Cortex of kidney (tissue), 1 donor: ENCODE data around the gene GCNT2.
"Not testable (repeated sequence)": the region's sequence is repeated elsewhere in the genome, so short reads cannot be mapped to it uniquely, and the experiment has no call there.

Experiments used
- DNase-seq: peaks from one replicate; lab custom pipeline; 2025; lab: John Stamatoyannopoulos, UW

The GCNT2 gene

GRCh38 chr6:10580570-10580969 is 59.4 kb downstream of the GCNT2 start:
- DNase-seq, result no peak

DNA sequence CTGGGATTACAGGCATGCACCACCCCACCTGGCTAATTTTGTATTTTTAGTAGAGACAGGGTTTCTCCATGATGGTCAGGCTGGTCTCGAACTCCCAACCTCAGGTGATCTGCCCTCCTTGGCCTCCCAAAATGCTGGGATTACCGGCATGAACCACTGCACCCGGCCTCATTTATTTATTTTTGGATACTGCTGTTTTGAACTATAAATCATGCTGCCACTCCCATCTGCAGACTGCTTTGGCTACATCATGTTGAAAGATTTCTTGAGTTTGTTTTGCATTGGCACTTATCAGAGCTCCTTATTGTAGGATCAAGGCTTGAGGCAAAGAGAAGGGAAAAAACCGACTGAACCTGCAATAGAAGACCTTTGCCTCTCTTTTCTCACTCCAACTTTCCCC is 60.3 kb downstream of the GCNT2 start:
- DNase-seq, result not testable (repeated sequence)

GRCh38 chr6:10582774-10583508 is 61.8 kb downstream of the GCNT2 start:
- DNase-seq, result no peak

DNA sequence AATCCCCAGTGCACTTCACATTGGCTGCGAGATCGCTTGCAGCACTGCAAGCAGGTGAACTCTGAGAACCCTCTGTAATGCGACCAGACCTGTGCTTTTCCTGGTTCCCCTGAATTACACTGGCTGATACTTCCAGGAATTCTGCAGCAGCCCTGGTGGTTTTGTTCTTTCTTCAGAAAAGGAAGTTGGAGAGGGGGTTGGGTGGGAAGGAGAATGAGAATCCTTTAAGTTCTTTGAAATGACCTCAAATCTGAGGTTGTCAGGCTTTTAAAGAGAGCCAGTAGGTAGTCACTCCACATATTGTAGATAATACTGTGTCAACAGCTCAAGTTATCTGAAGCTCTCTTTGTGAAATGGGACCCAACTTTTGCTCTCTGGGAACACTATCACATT is 62.4 kb downstream of the GCNT2 start:
- DNase-seq, result no peak

DNA sequence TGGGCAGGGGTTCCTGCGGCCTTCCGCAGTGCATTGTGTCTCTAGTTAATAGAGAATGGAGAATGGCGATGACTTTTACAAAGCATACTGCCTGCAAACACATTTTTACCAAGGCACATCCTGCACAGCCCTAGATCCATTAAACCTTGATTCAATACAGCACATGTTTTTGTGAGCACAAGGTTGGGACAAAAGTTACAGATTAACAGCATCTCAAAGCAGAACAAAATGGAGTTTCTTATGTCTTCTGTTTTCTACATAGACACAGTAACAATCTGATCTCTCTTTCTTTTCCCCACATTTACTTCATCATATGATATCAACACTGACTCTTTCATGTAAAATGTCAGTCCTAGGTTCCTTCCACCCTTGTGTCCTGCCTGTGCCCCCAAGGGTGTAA is 63.5 kb downstream of the GCNT2 start:
- DNase-seq, result no peak

GRCh38 chr6:10585209-10585845 is 64.2 kb downstream of the GCNT2 start:
- no peak for DNase-seq

GRCh38 chr6:10586302-10586701 is 65.2 kb downstream of the GCNT2 start:
- no peak for DNase-seq

DNA sequence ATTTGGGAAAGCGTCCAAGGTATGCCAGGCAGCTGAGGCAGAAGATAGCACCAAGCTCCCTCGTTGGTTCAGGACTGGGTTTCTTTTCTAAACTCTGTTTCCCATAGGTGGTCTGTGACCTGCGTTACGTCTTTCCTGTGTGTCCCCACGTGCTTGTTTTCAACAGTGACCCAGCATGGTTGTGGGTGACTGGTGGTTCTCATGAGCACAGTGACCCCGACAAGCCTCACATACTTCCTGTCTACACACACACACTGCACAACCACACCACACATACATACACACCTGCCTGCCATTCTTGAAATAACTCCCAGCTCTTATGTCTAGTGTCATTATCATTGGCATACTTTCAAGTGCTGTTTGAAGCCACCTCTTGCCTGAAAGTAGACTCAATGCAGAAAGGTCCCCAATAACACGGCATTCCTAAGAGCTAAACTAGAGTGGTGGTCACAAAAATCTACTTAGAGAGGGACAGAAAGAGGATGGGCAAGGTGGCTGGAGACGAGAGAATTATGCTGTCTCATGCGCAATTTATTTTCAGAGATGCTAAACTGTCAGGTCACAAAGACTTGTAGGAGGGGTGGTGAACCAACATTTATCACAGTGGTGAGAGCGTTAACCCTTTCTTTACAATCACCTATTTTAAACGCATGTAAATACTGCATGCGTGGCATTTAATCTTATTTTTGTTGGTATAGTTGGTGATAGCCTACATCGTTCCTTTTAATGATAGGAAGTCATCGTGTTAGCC is 66.7 kb downstream of the GCNT2 start:
- DNase-seq, result no peak

GRCh38 chr6:10588562-10589428 is 67.6 kb downstream of the GCNT2 start:
- DNase-seq, result no peak

GRCh38 chr6:10589429-10589727 is 68.2 kb downstream of the GCNT2 start:
- DNase-seq, result no peak

DNA sequence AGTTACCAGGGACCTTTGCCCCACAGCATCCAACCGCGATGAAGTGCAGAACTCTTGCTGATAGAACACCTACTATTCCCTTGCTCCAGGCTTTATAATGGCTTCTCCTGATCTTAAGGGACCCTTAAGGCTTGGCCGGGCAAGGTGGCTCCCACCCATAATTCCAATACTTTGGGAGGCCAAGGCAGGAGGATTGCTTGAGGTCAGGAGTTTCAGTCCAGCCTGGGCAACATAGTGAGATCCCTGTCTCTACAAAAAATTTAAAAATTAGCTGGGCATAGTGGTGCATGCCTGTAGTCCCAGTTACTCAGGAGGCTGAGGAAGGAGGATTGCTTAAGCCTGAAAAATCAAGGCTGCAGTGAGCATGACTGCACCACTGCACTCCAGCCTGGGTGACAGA is 68.8 kb downstream of the GCNT2 start:
- DNase-seq, result no peak

GRCh38 chr6:10591422-10592160 is 70.4 kb downstream of the GCNT2 start:
- no peak for DNase-seq

- DNase-seq, result no peak
Observed at GRCh38 chr6:10595731-10596664, 74.8 kb downstream of the GCNT2 start.

- no peak for DNase-seq
Observed at GRCh38 chr6:10597499-10598001, 76.4 kb downstream of the GCNT2 start.

DNA sequence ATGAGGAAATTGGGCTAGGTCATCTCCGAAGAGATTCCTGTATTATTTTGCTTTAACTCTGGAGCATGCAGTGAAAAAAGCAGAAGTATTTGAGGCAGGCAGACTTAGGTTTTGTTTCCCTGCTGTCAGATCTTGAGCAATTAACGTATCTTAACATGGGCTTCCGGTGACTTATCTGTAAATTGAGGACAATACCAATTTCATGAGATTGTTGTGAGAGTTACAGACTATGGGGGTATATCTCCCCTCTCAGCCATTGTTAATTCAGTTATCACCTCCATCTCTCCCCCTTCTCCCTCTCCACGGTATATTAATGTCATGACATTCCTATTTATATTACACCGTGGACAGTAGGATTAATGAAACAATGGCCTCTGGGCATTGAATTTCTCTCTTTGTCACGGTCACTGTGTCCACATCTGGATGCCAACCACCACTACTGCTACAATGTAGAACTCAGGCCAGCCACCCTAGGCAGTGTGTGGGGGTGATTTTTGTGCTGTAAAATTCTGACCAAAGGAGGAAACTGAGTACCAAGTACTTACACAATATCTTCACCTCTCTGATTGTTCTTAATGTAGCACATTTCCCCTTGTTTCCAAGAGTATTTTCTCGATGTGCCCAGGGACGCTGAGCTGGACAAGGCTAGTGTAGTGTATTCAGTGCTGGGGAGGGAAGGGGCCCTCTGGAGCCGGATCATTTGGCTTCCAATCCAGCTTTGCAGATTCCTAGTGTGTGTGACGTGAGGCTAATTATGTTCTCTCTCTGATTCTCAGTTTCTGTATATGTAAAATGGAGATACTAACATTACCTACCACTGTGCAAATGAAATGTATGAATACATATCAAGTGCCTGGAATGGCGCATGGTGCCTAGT is 77.2 kb downstream of the GCNT2 start:
- no peak for DNase-seq

DNA sequence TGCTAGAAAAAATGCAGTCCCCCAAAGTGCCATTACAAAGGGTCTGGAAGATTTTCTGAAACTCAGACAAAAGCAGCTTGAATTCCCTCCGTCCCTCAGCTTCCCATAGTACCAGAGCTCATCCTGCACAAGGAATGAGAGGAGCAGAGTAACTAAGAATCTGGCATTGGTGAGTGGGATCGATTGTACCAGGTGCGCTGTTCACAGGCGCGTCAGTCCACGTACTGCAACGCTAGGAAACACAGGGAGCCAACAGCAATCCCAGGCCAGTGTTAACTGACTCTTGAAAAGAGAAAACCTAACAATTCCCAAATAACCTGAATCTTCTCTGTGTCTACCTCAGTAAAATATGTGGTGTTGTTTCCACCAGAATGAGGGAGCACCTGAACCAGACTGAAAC is 77.9 kb downstream of the GCNT2 start:
- no peak for DNase-seq

- not testable (repeated sequence) for DNase-seq
Observed at GRCh38 chr6:10600681-10601080, 79.5 kb downstream of the GCNT2 start.

DNA sequence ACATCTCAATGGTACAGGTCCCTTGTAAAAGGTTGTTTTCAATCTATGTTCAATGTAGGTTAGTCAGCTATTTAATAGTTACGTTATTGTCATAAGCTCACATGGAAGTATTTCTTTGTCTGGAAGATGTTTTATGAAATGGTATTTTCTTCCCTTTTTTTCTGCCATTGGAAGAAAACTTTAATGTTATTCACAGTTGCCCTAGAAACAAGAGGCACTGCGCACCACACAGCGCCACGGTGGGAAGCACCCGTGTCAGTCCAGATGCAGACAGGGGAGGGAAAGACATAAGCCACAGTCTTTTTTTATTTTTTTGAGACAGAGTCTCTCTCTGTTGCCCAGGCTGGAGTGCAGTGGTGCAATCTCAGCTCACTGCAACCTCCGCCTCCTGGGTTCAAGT is 82.1 kb downstream of the GCNT2 start:
- DNase-seq, result no peak

GRCh38 chr6:10609038-10609437 is 87.9 kb downstream of the GCNT2 start:
- no peak for DNase-seq
